ENCODE results near the gene IYD. TPM values are rescaled to one million over a fixed set of nuclear protein-coding genes. Genes with fewer than 3 reads are reported as not detected.

Gene IYD
- total RNA-seq, 1 donor from 2014 or later: not detected

- no peak for DNase-seq (ENCODE audit: low read depth)
- Histone ChIP-seq H3K36me3 (ENCODE audit: control insufficient read depth, insufficient read depth, low read length) (no peaks in the 10 kb centered on the region), H3K4me3 (ENCODE audit: low read depth, low read length) (no peak overlapping the region), H3K27me3 (ENCODE audit: control insufficient read depth, insufficient read depth, low read length) (no peaks in the 10 kb centered on the region)
- no peak for TF ChIP-seq CTCF (IDR thresholded peaks at IDR 0.05; ENCODE audit: insufficient read depth, low read length, poor library complexity, severe bottlenecking)
Observed at GRCh38 chr6:150352321-150353296, 16.2 kb upstream of the IYD start.

GRCh38 chr6:150353445-150353844 is 15.4 kb upstream of the IYD start:
- DNase-seq (ENCODE audit: low read depth): no peak
- H3K27me3 ChIP-seq (ENCODE audit: control insufficient read depth, insufficient read depth, low read length): no peaks in the 10 kb centered on the region
- H3K36me3 ChIP-seq (ENCODE audit: control insufficient read depth, insufficient read depth, low read length): no peaks in the 10 kb centered on the region
- no peak for TF ChIP-seq CTCF (IDR thresholded peaks at IDR 0.05; ENCODE audit: insufficient read depth, low read length, poor library complexity, severe bottlenecking)
- no peak overlapping the region for H3K4me3 ChIP-seq (ENCODE audit: low read depth, low read length)

- Histone ChIP-seq H3K27me3 (ENCODE audit: control insufficient read depth, insufficient read depth, low read length) (no peaks in the 10 kb centered on the region), H3K4me3 (ENCODE audit: low read depth, low read length) (no peak overlapping the region), H3K36me3 (ENCODE audit: control insufficient read depth, insufficient read depth, low read length) (no peaks in the 10 kb centered on the region)
- TF ChIP-seq CTCF (IDR thresholded peaks at IDR 0.05; ENCODE audit: insufficient read depth, low read length, poor library complexity, severe bottlenecking): no peak
- no peak for DNase-seq (ENCODE audit: low read depth)
Observed at GRCh38 chr6:150354754-150355571, 13.8 kb upstream of the IYD start.

GRCh38 chr6:150355932-150356331 is 12.9 kb upstream of the IYD start:
- Histone ChIP-seq H3K4me3 (ENCODE audit: low read depth, low read length) (no peak overlapping the region), H3K27me3 (ENCODE audit: control insufficient read depth, insufficient read depth, low read length) (no peaks in the 10 kb centered on the region), H3K36me3 (ENCODE audit: control insufficient read depth, insufficient read depth, low read length) (no peaks in the 10 kb centered on the region)
- TF ChIP-seq CTCF (IDR thresholded peaks at IDR 0.05; ENCODE audit: insufficient read depth, low read length, poor library complexity, severe bottlenecking): no peak
- DNase-seq (ENCODE audit: low read depth): no peak

GRCh38 chr6:150361876-150362275 is 6.9 kb upstream of the IYD start:
- TF ChIP-seq CTCF (IDR thresholded peaks at IDR 0.05; ENCODE audit: insufficient read depth, low read length, poor library complexity, severe bottlenecking): no peak
- H3K36me3 ChIP-seq (ENCODE audit: control insufficient read depth, insufficient read depth, low read length): no peaks in the 10 kb centered on the region
- DNase-seq (ENCODE audit: low read depth): no peak
- H3K4me3 ChIP-seq (ENCODE audit: low read depth, low read length): no peak overlapping the region
- H3K27me3 ChIP-seq (ENCODE audit: control insufficient read depth, insufficient read depth, low read length): peaks cover 2% of the 10 kb centered on the region

Measured in kidney epithelial cell (primary cell).